Adrenal gland (tissue), 12 donors: ENCODE measurements around the gene FGF14. TPM values are rescaled to one million over a fixed set of nuclear protein-coding genes. Genes with fewer than 3 reads are reported as not detected.

Source experiments
- DNase-seq, 7 donors: peaks; one replicate each; pipeline ENCODE4 v3.0.0-alpha.2; 2019 to 2020
- H3K27ac ChIP-seq, 5 donors: fragments of 200-600 bp; sonication (generic) in 4 of 5; 1 replicate in 3 of 5; 2 replicates in 2 of 5; pipeline versions ENCODE4 v1.5.1 to v1.8.0; 2016 to 2020; ENCODE audit warnings: mild to moderate bottlenecking in 1 of 5
- H3K27me3 ChIP-seq: fragments of 200-600 bp; 2 replicates; pipeline ENCODE4 v1.8.0; 2021
- H3K36me3 ChIP-seq, 2 donors: fragments of 200-600 bp; replicated peaks in 1 of 2; 1 replicate in 1 of 2; 2 replicates in 1 of 2; pipeline versions ENCODE4 v1.5.1 to v1.8.0; 2018 to 2022
- H3K4me1 ChIP-seq, 2 donors: fragments of 200-600 bp; replicated peaks in 1 of 2; 1 replicate in 1 of 2; 2 replicates in 1 of 2; pipeline versions ENCODE4 v1.5.1 to v1.8.0; 2018 to 2021
- H3K4me3 ChIP-seq, 4 donors: fragments of 200-600 bp; sonication (generic) in 3 of 4; one replicate each; pipeline ENCODE4 v1.5.1; 2016 to 2018
- H3K9me3 ChIP-seq, 3 donors: fragments of 200-600 bp; sonication (generic) in 1 of 3; replicated peaks in 1 of 3; 1 replicate in 2 of 3; 2 replicates in 1 of 3; pipeline versions ENCODE4 v1.5.1 to v1.8.0; 2016 to 2021
- CTCF ChIP-seq, 6 experiments: fragments of 450-650 bp in 4 of 6; fragments of 200-600 bp in 2 of 6; sonication (generic) in 1 of 6; IDR thresholded peaks; 1 replicate in 5 of 6; 2 replicates in 1 of 6; pipeline versions ENCODE4 v1.5.1 to v1.8.0; 2016 to 2021; ENCODE audit warnings: antibody characterized with exemption in 6 of 6, mild to moderate bottlenecking in 2 of 6, moderate library complexity in 1 of 6
- POLR2A ChIP-seq, 2 donors: fragments of 450-650 bp; IDR thresholded peaks; one replicate each; pipeline ENCODE4 v1.6.1; 2017; ENCODE audit warnings: antibody characterized with exemption in 2 of 2, mild to moderate bottlenecking in 2 of 2, moderate library complexity in 1 of 2
- WGBS, 4 donors: extraction: QIAGEN DNeasy Blood & Tissue Kit in 2 of 4; methylation state at CpG; one replicate each; pipeline versions ENCODE4 v1.1.5 to v1.1.7; 2013 to 2017; 5-methylcytosine and 5-hydroxymethylcytosine counted together
- intact Hi-C, 2 donors: fragments of 100-400 bp; cut with DNase I; formaldehyde crosslinking; loops; one replicate each; pipeline versions ENCODE4 v1.14.1 to v1.15.0; 2022 to 2023
- polyA plus RNA-seq, 3 donors: library from polyadenylated mRNA; stranded (reverse); fragments of 200-250 nt in 2 of 3; fragments of 350-450 nt in 1 of 3; fragmentation: Illumina TruSeq in 1 of 3; extraction: RNeasy Lipid Tissue Mini Kit (QIAGEN cat#74804) in 1 of 3; gene quantifications; one replicate each; pipeline ENCODE4 v1.2.3, GENCODE V29; 2013 to 2014
- total RNA-seq, 9 donors: library from RNA; depleted of rRNA in 4 of 9; stranded (reverse); fragments of >200 nt in 4 of 9; fragments of 120-200 nt in 1 of 9; fragmentation: NEBNext Ultra II Directional in 1 of 9; extraction: Animal tissue kit (Norgen Biotek cat#: 25700) in 1 of 9; gene quantifications; one replicate each; pipeline versions ENCODE4 v1.1.0 to v1.2.4, GENCODE V29; 2013 to 2023
- donor health status: healthy with polysubstance abuse.
- donor health status: Bipolar disorder and iron deficiency.
- donor health status: DM: yes; HTN: yes; CAD: no.
- donor health status: DM: no; HTN: no; CAD: no.
- donor health status: DM: no; HTN: no; CAD: no.
- donor health status: DM: yes; HTN: yes; CAD: no.

The FGF14 gene
- total and polyA plus RNA-seq, 12 donors = 0.32 to 9.3 (median 2.8) TPM; not detected in 2

DNA sequence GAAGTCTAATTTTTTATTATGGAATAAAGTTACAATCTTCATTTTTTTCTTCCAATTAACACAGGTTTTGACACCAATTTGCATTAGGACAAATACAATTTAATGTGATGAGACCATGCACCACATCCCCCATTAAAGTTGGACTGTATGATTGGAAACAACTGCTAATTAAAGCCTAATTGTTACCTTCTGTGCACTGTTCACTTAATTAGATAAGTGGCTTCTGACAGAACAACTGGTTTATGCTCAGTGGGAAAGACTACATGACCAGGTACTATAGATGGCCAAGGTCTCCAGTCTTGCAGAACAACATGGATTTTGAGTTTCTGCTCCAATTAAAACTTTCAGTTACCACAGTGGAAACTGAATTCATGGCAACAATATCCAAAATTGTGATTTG is 198.1 kb downstream of the FGF14 start:
- intact Hi-C loops = no loop called here
- TF ChIP-seq POLR2A (IDR thresholded peaks at IDR 0.05) (no peak), CTCF (IDR thresholded peaks at IDR 0.05) (no peak)
- Histone ChIP-seq H3K27me3 (no peaks in the 10 kb centered on the region), H3K36me3 (no peaks in the 10 kb centered on the region), H3K4me3 (no peak overlapping the region), H3K4me1 (no peaks in the 10 kb centered on the region), H3K9me3 (no peaks in the 10 kb centered on the region), H3K27ac (no peak overlapping the region)
- no peak for DNase-seq

GRCh38 chr13:102198418-102199311 is 203.2 kb downstream of the FGF14 start:
- TF ChIP-seq POLR2A (IDR thresholded peaks at IDR 0.05) = no peak
- no peak for TF ChIP-seq CTCF (IDR thresholded peaks at IDR 0.05)
- Histone ChIP-seq H3K27me3 (no peaks in the 10 kb centered on the region), H3K27ac (no peak overlapping the region), H3K36me3 (no peaks in the 10 kb centered on the region), H3K9me3 (no peaks in the 10 kb centered on the region), H3K4me3 (no peak overlapping the region), H3K4me1 (no peaks in the 10 kb centered on the region)
- WGBS, 4 donors = 52 to 69% (median 63%) methylated on average over 7 of the region's 7 CpGs
- no peak for DNase-seq
- intact Hi-C loops = no loop called here

DNA sequence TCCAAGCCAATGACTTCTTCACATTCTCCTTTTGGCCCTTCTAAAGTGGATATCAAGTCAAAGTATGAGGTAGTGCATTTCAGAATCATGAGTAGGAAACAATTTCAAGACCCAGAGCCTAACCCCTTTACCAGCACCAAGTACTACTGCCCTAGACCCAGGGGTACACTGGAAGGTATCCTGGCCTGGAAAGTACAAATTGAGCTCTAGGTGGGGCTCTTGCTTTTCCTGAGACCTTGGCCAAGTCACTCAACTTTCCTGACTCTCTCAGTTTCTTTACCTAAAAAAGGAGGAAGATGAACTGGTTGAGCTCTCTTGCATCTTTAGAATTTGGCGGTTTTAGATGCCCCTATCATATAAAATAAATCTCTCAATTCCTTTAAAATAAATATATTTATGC is 204.7 kb downstream of the FGF14 start:
- no peak for DNase-seq
- 63 to 69% (median 67%) methylated on average over 1 of the region's 1 CpG for WGBS, 4 donors
- Histone ChIP-seq H3K9me3 (no peaks in the 10 kb centered on the region), H3K36me3 (no peaks in the 10 kb centered on the region), H3K27me3 (no peaks in the 10 kb centered on the region), H3K4me3 (no peak overlapping the region), H3K27ac (no peak overlapping the region), H3K4me1 (no peaks in the 10 kb centered on the region)
- intact Hi-C loops = no loop called here
- TF ChIP-seq POLR2A (IDR thresholded peaks at IDR 0.05) = no peak
- no peak for TF ChIP-seq CTCF (IDR thresholded peaks at IDR 0.05)

DNA sequence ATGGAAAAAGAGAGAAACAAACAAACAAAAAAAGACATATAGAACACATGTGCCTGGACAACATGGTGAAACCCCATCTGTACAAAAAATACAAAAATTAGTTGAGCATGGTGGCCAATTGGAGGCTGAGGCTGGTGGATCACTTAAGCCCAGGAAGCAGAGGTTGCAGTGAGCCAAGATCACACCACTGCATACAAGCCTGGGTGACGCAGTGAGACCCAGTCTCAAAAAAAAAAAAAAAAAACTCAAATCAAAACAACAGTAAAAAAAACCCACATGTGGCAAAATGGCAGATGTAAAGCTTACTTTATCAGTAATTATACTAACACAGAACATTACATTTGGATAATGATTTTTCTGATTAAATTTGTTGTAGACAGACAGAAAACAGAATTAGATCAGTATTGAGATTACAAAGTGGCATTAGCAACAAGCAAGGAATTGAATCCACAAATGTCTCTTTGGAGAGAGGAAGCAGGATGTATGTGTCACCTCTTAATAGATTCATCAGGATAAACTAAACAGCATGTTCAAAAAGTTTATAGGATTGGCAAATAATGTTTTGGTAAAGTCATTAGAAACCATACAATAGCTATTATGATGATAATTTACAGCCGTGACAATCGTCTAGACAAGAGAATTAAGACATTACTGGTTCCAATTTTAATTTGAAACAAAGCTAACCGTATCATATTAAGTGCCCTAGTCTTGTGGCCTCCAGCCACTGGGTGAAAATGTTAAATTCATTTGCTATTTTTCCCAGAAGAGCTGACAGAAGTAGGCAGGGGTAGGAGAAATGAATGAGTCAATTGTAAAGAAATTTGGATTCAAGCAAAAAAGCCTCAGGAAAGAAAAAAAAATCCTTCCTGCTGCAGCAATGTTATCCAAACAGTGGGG is 206.0 kb downstream of the FGF14 start:
- 53 to 58% (median 55%) methylated on average over 4 of the region's 4 CpGs for WGBS, 4 donors
- TF ChIP-seq CTCF (IDR thresholded peaks at IDR 0.05) = no peak
- TF ChIP-seq POLR2A (IDR thresholded peaks at IDR 0.05) = no peak
- Histone ChIP-seq H3K36me3 (no peaks in the 10 kb centered on the region), H3K4me3 (no peak overlapping the region), H3K9me3 (no peaks in the 10 kb centered on the region), H3K27ac (no peak overlapping the region), H3K27me3 (no peaks in the 10 kb centered on the region), H3K4me1 (no peaks in the 10 kb centered on the region)
- intact Hi-C loops = no loop called here
- no peak for DNase-seq
